Chondrocyte (in vitro differentiated cells): ENCODE measurements around the gene FAM32A. TPM values are rescaled to one million over a fixed set of nuclear protein-coding genes. Genes with fewer than 3 reads are reported as not detected.
A peak's percentile ranks its signal among the peaks of the same experiment; 100 is the strongest.
"Not testable (repeated sequence)": the region's sequence is repeated elsewhere in the genome, so short reads cannot be mapped to it uniquely, and the experiment has no call there.

ENCODE experiments used
- DNase-seq: peaks from one replicate; pipeline ENCODE4 v3.0.0; 2021; ENCODE audit warnings: mixed read lengths, low spot score
- H3K27ac Mint-ChIP-seq: one replicate; pipeline ENCODE4 v1.8.0; 2021; ENCODE audit warnings: mild to moderate bottlenecking, moderate library complexity, mixed read lengths; ENCODE audit not compliant: unreplicated experiment
- H3K27me3 Mint-ChIP-seq: 2 replicates; pipeline ENCODE4 v1.8.0; 2021; ENCODE audit warnings: low read depth, mixed read lengths
- H3K36me3 Mint-ChIP-seq: 2 replicates; pipeline ENCODE4 v1.8.0; 2021; ENCODE audit warnings: low read depth, mixed read lengths
- H3K4me1 Mint-ChIP-seq: 2 replicates; pipeline ENCODE4 v1.8.0; 2021; ENCODE audit warnings: low read depth, mild to moderate bottlenecking, mixed read lengths
- H3K4me3 Mint-ChIP-seq: one replicate; pipeline ENCODE4 v1.8.0; 2021; ENCODE audit warnings: mild to moderate bottlenecking, moderate library complexity, mixed read lengths; ENCODE audit not compliant: unreplicated experiment
- H3K9me3 Mint-ChIP-seq: 2 replicates; pipeline ENCODE4 v1.8.0; 2021; ENCODE audit warnings: low read depth, mixed read lengths
- total RNA-seq: library from RNA; stranded (reverse); gene quantifications from 3 replicates; pipeline ENCODE4 v1.2.1, GENCODE V29; 2021
- TF ChIP-seq, protein P1 (sequence below): fragments of 200-600 bp; sonication (generic); IDR thresholded peaks from 2 replicates; pipeline ENCODE4 v1.5.0; 2021; ENCODE audit warnings: antibody characterized with exemption, mild to moderate bottlenecking, moderate library complexity

FAM32A gene
- total RNA-seq, 1 donor from 2014 or later, result 64.9 TPM

DNA sequence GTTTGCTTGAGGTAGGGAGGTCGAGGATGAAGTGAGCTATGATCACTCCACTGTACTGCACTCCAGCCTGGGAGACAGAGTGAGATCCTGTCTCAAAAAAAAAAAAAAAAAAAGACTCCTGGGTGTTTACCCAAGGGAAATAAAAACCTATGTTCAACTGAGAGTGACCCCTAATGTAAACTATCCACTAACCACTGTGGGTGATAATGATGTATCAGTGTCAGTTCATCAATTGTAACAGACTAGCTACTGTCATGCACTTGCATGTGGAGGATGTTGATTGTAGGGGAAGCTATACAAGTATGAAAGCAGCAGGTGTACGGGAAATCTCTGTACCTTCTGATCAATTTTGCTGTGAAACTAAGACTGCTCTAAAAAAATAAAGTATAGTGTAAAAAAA, 9.3 kb upstream of the FAM32A start:
- peaks cover 22% of the 10 kb centered on the region for H3K4me1 Mint-ChIP-seq
- DNase-seq, result no peak
- H3K36me3 Mint-ChIP-seq, result peaks cover 1% of the 10 kb centered on the region
- TF ChIP-seq, protein P1, sequence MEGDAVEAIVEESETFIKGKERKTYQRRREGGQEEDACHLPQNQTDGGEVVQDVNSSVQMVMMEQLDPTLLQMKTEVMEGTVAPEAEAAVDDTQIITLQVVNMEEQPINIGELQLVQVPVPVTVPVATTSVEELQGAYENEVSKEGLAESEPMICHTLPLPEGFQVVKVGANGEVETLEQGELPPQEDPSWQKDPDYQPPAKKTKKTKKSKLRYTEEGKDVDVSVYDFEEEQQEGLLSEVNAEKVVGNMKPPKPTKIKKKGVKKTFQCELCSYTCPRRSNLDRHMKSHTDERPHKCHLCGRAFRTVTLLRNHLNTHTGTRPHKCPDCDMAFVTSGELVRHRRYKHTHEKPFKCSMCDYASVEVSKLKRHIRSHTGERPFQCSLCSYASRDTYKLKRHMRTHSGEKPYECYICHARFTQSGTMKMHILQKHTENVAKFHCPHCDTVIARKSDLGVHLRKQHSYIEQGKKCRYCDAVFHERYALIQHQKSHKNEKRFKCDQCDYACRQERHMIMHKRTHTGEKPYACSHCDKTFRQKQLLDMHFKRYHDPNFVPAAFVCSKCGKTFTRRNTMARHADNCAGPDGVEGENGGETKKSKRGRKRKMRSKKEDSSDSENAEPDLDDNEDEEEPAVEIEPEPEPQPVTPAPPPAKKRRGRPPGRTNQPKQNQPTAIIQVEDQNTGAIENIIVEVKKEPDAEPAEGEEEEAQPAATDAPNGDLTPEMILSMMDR, result no peak
- no peaks in the 10 kb centered on the region for H3K27me3 Mint-ChIP-seq
- no peak overlapping the region for H3K27ac Mint-ChIP-seq
- peaks cover 5% of the 10 kb centered on the region for H3K9me3 Mint-ChIP-seq
- H3K4me3 Mint-ChIP-seq, result no peak overlapping the region

DNA sequence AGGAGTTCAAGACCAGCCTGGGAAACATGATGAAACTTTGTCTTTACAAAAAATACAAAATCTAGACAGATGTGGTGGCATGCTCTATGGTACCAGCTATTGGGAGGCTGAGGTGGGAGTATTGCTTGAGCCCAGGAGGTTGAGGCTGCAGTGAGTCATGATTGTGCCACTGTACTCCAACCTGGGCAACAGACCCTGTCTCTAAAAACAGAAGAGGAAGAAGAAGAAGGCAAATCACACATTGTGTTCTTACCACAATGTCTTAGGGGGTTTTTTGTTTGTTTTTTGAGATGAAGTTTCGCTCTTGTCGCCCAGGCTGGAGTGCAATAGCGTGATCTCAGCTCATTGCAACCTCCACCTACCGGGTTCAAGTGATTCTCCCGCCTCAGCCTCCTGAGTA, 6.3 kb upstream of the FAM32A start:
- not testable (repeated sequence) for H3K27me3 Mint-ChIP-seq, H3K27ac Mint-ChIP-seq, DNase-seq, H3K9me3 Mint-ChIP-seq, H3K36me3 Mint-ChIP-seq, H3K4me3 Mint-ChIP-seq
- peaks cover 16% of the 10 kb centered on the region for H3K4me1 Mint-ChIP-seq

DNA sequence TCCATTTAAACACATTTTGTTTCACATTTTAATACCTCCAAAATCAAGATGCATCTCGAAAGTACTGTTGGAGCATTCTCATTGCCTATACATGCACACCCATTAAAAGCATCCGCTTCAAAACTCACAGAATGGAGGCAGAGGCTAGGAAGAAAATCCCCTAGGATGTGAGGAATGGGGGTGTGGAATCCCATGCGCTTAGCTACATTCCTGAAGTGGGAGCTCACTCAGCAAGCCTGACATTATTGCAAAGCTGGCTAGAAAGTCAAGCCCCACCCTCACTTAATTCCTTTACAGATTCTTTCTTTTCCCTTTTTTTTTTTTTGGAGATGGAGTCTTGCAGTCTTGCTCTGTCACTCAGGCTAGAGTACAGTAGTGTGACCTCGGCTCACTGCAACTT, 4.6 kb upstream of the FAM32A start:
- Mint-ChIP-seq H3K9me3 (no peaks in the 10 kb centered on the region), H3K4me3 (no peak overlapping the region), H3K4me1 (peaks cover 22% of the 10 kb centered on the region), H3K27ac (peak overlapping the region; percentile 89), H3K36me3 (no peaks in the 10 kb centered on the region), H3K27me3 (no peaks in the 10 kb centered on the region)
- TF ChIP-seq, protein P1, result no peak
- DNase-seq, result no peak

DNA sequence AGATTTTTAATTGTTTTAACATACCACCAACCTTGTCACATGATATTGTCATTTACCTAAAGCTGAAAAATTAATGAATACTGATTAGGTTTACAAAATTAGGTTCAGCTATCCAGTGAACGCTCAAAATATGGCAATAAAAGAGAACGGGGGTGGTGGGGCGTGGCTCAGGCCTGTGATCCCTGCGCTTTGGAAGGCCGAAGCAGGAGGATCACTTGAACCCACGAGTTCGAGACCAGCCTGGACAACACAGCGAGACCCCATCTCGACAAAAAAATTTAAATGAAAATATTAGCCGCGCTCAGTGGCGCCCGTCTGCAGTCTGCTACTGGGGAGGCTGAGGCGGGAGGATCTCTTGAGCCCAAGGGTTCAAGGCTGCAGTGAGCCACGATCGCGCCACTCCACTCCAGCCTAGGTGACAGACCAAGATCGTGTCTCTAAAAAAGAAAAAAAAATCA, 516 bp upstream of the FAM32A start:
- peaks cover 4% of the 10 kb centered on the region for H3K36me3 Mint-ChIP-seq
- no peaks in the 10 kb centered on the region for H3K27me3 Mint-ChIP-seq
- TF ChIP-seq, protein P1, result no peak
- peak overlapping the region; percentile 94 for H3K4me3 Mint-ChIP-seq
- no peaks in the 10 kb centered on the region for H3K9me3 Mint-ChIP-seq
- no peak overlapping the region for H3K27ac Mint-ChIP-seq
- no peak for DNase-seq
- peaks cover 39% of the 10 kb centered on the region for H3K4me1 Mint-ChIP-seq

DNA sequence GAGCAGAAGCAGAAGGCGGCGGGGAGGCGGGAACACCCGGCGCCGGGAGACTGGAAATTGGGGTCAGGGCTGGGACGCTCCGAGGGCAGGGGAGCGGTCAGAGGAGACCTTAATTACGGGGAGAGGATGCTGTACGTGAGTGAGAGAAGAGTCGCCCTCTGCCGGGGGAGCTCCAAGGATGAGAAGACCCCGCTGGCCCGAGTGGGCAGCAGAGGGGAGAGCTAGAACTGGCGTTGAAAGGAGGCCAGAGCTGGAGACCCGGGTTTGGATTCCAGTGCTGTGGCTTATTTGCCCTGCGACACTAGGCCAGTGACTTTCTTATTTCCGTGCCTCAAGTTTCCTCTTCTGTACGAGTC, 536 bp downstream of the FAM32A start:
- Mint-ChIP-seq H3K9me3 (no peaks in the 10 kb centered on the region), H3K4me3 (peak overlapping the region; percentile 94), H3K27ac (peak overlapping the region; percentile 96), H3K36me3 (peaks cover 9% of the 10 kb centered on the region), H3K27me3 (no peaks in the 10 kb centered on the region), H3K4me1 (peaks cover 30% of the 10 kb centered on the region)
- DNase-seq, result no peak
- TF ChIP-seq, protein P1, result peak; percentile 80

DNA sequence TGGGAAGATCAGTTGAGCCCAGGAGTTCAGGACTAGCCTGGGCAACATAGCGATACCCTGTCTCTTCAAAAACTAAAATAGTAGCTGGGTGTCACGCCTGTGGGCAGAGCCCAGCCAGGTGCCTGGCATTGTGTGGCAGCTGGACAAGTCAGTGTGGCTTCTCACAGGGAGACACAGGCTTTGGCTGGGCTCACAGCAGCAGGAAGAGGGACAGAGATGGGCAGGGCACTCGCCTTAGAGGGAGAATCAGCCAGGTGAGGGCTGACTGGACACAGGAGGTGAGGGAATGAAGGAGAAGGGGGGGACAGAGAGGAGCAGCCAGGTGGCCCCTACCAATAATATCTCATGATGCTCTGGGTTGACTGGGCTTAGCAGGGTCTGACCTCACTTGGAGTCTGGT, 3.3 kb downstream of the FAM32A start:
- Mint-ChIP-seq H3K4me1 (peaks cover 23% of the 10 kb centered on the region), H3K27me3 (no peaks in the 10 kb centered on the region), H3K9me3 (no peaks in the 10 kb centered on the region), H3K4me3 (no peak overlapping the region), H3K27ac (no peak overlapping the region), H3K36me3 (peaks cover 15% of the 10 kb centered on the region)
- DNase-seq, result peak; percentile 68
- TF ChIP-seq, protein P1, result no peak
